ENCODE data around the gene CENPX. TPM values are rescaled to one million over a fixed set of nuclear protein-coding genes. Genes with fewer than 3 reads are reported as not detected.

The CENPX gene
- total and polyA plus RNA-seq, 2 of the 13 experiments (the other 11 are each of a cell fraction or from before 2014, with no cell fraction given) = 92.7 to 170 TPM

DNA sequence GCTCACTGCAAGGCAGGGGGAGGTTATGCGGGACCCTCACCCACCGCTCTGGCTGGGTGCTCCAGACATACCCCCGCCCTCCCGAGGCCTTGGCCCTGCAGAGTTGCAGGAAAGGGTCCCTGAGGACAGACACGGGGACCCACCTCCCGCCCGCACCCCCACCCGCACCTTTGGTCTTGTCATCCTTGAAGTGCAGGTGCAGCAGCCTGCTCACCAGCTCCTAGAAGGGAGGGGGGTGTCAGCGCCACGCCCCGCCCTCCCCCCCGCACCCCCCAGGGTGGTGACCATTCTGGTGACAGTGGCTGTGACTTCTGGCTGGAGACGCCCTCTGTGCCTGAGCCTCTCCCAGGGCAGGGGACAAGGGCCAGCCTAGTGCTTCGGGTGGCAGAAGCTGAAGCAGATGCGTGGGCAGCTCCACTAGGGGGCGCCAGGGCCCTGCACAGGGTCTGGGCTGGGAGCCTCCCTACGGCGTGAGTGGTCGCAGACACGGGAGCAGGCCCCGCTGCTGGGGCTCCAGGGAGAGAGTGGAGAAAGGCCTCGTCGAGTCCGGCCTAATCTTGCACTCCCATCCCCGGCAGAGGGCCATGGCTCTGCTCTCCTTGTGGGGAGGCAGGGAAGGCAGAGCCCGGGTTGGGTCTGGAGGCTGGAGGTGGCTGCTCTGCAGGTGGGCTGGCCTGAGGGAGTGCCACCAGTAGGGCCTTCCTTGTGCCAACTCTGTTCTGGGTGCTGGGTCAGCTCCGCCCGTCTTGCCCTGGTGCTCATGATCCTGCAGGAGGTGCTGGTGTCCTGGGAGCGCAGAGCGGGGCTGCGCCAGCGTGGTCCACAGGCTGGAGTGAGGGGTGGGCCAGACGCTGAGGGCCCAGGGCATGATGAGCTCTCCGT is 2.7 kb downstream of the CENPX start (continued):
- TF ChIP-seq, protein P1, sequence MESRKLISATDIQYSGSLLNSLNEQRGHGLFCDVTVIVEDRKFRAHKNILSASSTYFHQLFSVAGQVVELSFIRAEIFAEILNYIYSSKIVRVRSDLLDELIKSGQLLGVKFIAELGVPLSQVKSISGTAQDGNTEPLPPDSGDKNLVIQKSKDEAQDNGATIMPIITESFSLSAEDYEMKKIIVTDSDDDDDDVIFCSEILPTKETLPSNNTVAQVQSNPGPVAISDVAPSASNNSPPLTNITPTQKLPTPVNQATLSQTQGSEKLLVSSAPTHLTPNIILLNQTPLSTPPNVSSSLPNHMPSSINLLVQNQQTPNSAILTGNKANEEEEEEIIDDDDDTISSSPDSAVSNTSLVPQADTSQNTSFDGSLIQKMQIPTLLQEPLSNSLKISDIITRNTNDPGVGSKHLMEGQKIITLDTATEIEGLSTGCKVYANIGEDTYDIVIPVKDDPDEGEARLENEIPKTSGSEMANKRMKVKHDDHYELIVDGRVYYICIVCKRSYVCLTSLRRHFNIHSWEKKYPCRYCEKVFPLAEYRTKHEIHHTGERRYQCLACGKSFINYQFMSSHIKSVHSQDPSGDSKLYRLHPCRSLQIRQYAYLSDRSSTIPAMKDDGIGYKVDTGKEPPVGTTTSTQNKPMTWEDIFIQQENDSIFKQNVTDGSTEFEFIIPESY (CRISPR knock-in tag; IDR thresholded peaks at IDR 0.05) = peak; percentile 93; the same call in 1 of the 2 replicates
- TF ChIP-seq, protein P2, sequence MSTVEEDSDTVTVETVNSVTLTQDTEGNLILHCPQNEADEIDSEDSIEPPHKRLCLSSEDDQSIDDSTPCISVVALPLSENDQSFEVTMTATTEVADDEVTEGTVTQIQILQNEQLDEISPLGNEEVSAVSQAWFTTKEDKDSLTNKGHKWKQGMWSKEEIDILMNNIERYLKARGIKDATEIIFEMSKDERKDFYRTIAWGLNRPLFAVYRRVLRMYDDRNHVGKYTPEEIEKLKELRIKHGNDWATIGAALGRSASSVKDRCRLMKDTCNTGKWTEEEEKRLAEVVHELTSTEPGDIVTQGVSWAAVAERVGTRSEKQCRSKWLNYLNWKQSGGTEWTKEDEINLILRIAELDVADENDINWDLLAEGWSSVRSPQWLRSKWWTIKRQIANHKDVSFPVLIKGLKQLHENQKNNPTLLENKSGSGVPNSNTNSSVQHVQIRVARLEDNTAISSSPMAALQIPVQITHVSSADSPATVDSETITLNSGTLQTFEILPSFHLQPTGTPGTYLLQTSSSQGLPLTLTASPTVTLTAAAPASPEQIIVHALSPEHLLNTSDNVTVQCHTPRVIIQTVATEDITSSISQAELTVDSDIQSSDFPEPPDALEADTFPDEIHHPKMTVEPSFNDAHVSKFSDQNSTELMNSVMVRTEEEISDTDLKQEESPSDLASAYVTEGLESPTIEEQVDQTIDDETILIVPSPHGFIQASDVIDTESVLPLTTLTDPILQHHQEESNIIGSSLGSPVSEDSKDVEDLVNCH (CRISPR knock-in tag; IDR thresholded peaks at IDR 0.05) = no peak
- TF ChIP-seq AKAP8 (CRISPR knock-in tag; IDR thresholded peaks at IDR 0.05) (peak; percentile 21), ZNF777 (CRISPR knock-in tag; IDR thresholded peaks at IDR 0.05) (no peak), ZNF850 (CRISPR knock-in tag; conservative IDR thresholded peaks at IDR 0.05) (no peak), ZNF326 (CRISPR knock-in tag; IDR thresholded peaks at IDR 0.05; ENCODE audit: borderline replicate concordance) (peak; percentile 84), MEF2D (CRISPR knock-in tag; IDR thresholded peaks at IDR 0.05) (peak; percentile 49; the same call in 1 of the 2 replicates), RFXANK (CRISPR knock-in tag; IDR thresholded peaks at IDR 0.05) (no peak), ZNF724P (CRISPR knock-in tag; IDR thresholded peaks at IDR 0.05; ENCODE audit: borderline replicate concordance) (no peak), ZNF530 (CRISPR knock-in tag; IDR thresholded peaks at IDR 0.05; ENCODE audit: low read depth) (no peak), ZNF629 (CRISPR knock-in tag; conservative IDR thresholded peaks at IDR 0.05) (no peak)
- TF ChIP-seq, protein P3, sequence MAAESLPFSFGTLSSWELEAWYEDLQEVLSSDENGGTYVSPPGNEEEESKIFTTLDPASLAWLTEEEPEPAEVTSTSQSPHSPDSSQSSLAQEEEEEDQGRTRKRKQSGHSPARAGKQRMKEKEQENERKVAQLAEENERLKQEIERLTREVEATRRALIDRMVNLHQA (CRISPR knock-in tag; IDR thresholded peaks at IDR 0.05) = no peak
- TF ChIP-seq, protein P4, sequence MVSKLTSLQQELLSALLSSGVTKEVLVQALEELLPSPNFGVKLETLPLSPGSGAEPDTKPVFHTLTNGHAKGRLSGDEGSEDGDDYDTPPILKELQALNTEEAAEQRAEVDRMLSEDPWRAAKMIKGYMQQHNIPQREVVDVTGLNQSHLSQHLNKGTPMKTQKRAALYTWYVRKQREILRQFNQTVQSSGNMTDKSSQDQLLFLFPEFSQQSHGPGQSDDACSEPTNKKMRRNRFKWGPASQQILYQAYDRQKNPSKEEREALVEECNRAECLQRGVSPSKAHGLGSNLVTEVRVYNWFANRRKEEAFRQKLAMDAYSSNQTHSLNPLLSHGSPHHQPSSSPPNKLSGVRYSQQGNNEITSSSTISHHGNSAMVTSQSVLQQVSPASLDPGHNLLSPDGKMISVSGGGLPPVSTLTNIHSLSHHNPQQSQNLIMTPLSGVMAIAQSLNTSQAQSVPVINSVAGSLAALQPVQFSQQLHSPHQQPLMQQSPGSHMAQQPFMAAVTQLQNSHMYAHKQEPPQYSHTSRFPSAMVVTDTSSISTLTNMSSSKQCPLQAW (CRISPR knock-in tag; IDR thresholded peaks at IDR 0.05) = 0 out of 2 replicates have a peak, but pooled peaks have one; percentile 73
- TF ChIP-seq, protein P5, sequence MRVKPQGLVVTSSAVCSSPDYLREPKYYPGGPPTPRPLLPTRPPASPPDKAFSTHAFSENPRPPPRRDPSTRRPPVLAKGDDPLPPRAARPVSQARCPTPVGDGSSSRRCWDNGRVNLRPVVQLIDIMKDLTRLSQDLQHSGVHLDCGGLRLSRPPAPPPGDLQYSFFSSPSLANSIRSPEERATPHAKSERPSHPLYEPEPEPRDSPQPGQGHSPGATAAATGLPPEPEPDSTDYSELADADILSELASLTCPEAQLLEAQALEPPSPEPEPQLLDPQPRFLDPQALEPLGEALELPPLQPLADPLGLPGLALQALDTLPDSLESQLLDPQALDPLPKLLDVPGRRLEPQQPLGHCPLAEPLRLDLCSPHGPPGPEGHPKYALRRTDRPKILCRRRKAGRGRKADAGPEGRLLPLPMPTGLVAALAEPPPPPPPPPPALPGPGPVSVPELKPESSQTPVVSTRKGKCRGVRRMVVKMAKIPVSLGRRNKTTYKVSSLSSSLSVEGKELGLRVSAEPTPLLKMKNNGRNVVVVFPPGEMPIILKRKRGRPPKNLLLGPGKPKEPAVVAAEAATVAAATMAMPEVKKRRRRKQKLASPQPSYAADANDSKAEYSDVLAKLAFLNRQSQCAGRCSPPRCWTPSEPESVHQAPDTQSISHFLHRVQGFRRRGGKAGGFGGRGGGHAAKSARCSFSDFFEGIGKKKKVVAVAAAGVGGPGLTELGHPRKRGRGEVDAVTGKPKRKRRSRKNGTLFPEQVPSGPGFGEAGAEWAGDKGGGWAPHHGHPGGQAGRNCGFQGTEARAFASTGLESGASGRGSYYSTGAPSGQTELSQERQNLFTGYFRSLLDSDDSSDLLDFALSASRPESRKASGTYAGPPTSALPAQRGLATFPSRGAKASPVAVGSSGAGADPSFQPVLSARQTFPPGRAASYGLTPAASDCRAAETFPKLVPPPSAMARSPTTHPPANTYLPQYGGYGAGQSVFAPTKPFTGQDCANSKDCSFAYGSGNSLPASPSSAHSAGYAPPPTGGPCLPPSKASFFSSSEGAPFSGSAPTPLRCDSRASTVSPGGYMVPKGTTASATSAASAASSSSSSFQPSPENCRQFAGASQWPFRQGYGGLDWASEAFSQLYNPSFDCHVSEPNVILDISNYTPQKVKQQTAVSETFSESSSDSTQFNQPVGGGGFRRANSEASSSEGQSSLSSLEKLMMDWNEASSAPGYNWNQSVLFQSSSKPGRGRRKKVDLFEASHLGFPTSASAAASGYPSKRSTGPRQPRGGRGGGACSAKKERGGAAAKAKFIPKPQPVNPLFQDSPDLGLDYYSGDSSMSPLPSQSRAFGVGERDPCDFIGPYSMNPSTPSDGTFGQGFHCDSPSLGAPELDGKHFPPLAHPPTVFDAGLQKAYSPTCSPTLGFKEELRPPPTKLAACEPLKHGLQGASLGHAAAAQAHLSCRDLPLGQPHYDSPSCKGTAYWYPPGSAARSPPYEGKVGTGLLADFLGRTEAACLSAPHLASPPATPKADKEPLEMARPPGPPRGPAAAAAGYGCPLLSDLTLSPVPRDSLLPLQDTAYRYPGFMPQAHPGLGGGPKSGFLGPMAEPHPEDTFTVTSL (CRISPR knock-in tag; IDR thresholded peaks at IDR 0.05; ENCODE audit: borderline replicate concordance) = no peak
- TF ChIP-seq, protein P6, sequence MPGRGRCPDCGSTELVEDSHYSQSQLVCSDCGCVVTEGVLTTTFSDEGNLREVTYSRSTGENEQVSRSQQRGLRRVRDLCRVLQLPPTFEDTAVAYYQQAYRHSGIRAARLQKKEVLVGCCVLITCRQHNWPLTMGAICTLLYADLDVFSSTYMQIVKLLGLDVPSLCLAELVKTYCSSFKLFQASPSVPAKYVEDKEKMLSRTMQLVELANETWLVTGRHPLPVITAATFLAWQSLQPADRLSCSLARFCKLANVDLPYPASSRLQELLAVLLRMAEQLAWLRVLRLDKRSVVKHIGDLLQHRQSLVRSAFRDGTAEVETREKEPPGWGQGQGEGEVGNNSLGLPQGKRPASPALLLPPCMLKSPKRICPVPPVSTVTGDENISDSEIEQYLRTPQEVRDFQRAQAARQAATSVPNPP (CRISPR knock-in tag; IDR thresholded peaks at IDR 0.05) = no peak

Data from HepG2 (cell line).